ENCODE measurements around the gene ZSCAN22. TPM values are rescaled to one million over a fixed set of nuclear protein-coding genes. Genes with fewer than 3 reads are reported as not detected.
A peak's percentile ranks its signal among the peaks of the same experiment; 100 is the strongest.

The ZSCAN22 gene
- total and polyA plus RNA-seq, 2 of the 13 experiments (the other 11 are each of a cell fraction or from before 2014, with no cell fraction given), result 2.5 to 3.5 TPM

- TF ChIP-seq HOXA3 (CRISPR knock-in tag; IDR thresholded peaks at IDR 0.05) (0 out of 2 replicates have a peak, but pooled peaks have one; percentile 6), SOX5 (CRISPR knock-in tag; IDR thresholded peaks at IDR 0.05; ENCODE audit: borderline replicate concordance) (peak; percentile 37; the same call in 1 of the 2 replicates), HINFP (CRISPR knock-in tag; IDR thresholded peaks at IDR 0.05; ENCODE audit: low read depth) (no peak), ELF3 (CRISPR knock-in tag; IDR thresholded peaks at IDR 0.05) (peak; percentile 41; the same call in 1 of the 2 replicates), DMAP1 (CRISPR knock-in tag; IDR thresholded peaks at IDR 0.05) (peak; percentile 55; the same call in 1 of the 2 replicates), MXD3 (CRISPR knock-in tag; IDR thresholded peaks at IDR 0.05) (no peak), PPARG (CRISPR knock-in tag; conservative IDR thresholded peaks at IDR 0.05) (peak; percentile 69), HNRNPK (IDR thresholded peaks at IDR 0.05; ENCODE audit: low read depth, low read length, poor library complexity, severe bottlenecking) (no peak), KDM6A (CRISPR knock-in tag; IDR thresholded peaks at IDR 0.05; ENCODE audit: low read depth) (peak; percentile 79), GFI1 (CRISPR knock-in tag; IDR thresholded peaks at IDR 0.05; ENCODE audit: borderline replicate concordance) (no peak), ZNF746 (CRISPR knock-in tag; IDR thresholded peaks at IDR 0.05) (peak; percentile 72; the same call in 1 of the 2 replicates), NR2F1 (CRISPR knock-in tag; IDR thresholded peaks at IDR 0.05) (peak; percentile 82 to 94), ZNF615 (CRISPR knock-in tag; IDR thresholded peaks at IDR 0.05; ENCODE audit: borderline replicate concordance) (no peak), ZBTB10 (CRISPR knock-in tag; IDR thresholded peaks at IDR 0.05; ENCODE audit: borderline replicate concordance) (0 out of 2 replicates have a peak, but pooled peaks have one; percentile 18), HCFC1 (IDR thresholded peaks at IDR 0.05; ENCODE audit: low read depth, low read length) (no peak), ZBTB42 (CRISPR knock-in tag; IDR thresholded peaks at IDR 0.05) (no peak), SP4 (CRISPR knock-in tag; IDR thresholded peaks at IDR 0.05) (0 out of 2 replicates have a peak, but pooled peaks have one; percentile 8), ZNF20 (CRISPR knock-in tag; IDR thresholded peaks at IDR 0.05) (no peak), ZMYM4 (CRISPR knock-in tag; IDR thresholded peaks at IDR 0.05) (0 out of 2 replicates have a peak, but pooled peaks have one; percentile 41), ZNF546 (CRISPR knock-in tag; conservative IDR thresholded peaks at IDR 0.05) (no peak), ZBTB43 (CRISPR knock-in tag; conservative IDR thresholded peaks at IDR 0.05) (no peak)
- TF ChIP-seq, protein P1, sequence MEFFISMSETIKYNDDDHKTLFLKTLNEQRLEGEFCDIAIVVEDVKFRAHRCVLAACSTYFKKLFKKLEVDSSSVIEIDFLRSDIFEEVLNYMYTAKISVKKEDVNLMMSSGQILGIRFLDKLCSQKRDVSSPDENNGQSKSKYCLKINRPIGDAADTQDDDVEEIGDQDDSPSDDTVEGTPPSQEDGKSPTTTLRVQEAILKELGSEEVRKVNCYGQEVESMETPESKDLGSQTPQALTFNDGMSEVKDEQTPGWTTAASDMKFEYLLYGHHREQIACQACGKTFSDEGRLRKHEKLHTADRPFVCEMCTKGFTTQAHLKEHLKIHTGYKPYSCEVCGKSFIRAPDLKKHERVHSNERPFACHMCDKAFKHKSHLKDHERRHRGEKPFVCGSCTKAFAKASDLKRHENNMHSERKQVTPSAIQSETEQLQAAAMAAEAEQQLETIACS (CRISPR knock-in tag; IDR thresholded peaks at IDR 0.05), result no peak
These were observed 26.2 kb downstream of the ZSCAN22 start, which contains the start of gene A1BG (continued) for GRCh38 chr19:58352760-58353671.
